Tibial nerve (tissue), 3 donors: ENCODE data around the gene POU6F2.

ENCODE experiments used
- CTCF ChIP-seq, 5 experiments: fragments of 200-600 bp in 3 of 5; fragments of 450-650 bp in 2 of 5; sonication (generic) in 3 of 5; IDR thresholded peaks; one replicate each; pipeline ENCODE4 v1.5.1; 2016 to 2019; ENCODE audit warnings: antibody characterized with exemption in 5 of 5, mild to moderate bottlenecking in 3 of 5, moderate library complexity in 2 of 5
- POLR2A ChIP-seq, 2 donors: fragments of 450-650 bp; IDR thresholded peaks; one replicate each; pipeline ENCODE4 v1.6.1; 2017; ENCODE audit warnings: antibody characterized with exemption in 2 of 2, mild to moderate bottlenecking in 2 of 2, moderate library complexity in 2 of 2

DNA sequence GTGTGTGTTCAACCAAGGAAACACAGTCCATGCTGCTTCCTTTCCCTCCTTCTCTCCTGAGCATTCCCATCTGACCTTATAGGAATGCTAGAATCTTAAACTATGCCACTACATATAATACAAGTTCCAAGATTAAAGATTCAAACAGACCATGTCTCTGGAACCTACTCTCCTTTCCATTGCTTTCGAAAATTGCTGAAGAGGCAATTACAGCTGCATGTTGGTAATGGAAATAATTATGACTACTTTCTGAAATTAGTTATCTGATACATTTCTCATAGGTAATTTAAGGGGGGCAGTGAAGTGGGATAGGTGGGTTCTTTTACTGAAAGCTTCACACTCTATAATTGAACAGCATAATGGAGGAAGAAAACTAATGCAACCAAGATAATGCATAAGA, 302.6 kb downstream of the POU6F2 start:
- TF ChIP-seq POLR2A (IDR thresholded peaks at IDR 0.05) (no peak), CTCF (IDR thresholded peaks at IDR 0.05) (no peak)
